ENCODE results near the gene CYTH4.
"Not testable (repeated sequence)": the region's sequence is repeated elsewhere in the genome, so short reads cannot be mapped to it uniquely, and the experiment has no call there.

The CYTH4 gene

GRCh38 chr22:37249986-37250385 lies 32.3 kb upstream of the CYTH4 start:
- no peak for DNase-seq (ENCODE audit: low read depth)

DNA sequence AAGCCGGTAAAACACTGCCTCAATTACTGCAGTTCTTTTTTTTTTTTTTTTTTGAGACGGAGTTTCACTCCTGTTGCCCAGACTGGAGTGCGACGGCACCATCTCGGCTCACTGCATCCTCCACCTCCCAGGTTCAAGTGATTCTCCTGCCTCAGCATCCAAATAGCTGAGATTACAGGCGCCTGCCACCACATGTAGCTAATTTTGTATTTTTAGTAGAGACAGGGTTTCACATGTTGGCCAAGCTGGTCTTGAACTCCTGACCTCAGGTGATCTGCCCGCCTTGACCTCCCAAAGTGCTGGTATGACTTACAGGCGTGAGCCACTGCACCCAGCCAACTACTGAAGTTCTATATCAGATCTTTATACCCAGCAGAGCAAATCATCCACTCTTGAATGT lies 30.5 kb upstream of the CYTH4 start:
- not testable (repeated sequence) for DNase-seq (ENCODE audit: low read depth)

GRCh38 chr22:37253126-37253660 lies 29.1 kb upstream of the CYTH4 start:
- DNase-seq (ENCODE audit: low read depth), result no peak

DNA sequence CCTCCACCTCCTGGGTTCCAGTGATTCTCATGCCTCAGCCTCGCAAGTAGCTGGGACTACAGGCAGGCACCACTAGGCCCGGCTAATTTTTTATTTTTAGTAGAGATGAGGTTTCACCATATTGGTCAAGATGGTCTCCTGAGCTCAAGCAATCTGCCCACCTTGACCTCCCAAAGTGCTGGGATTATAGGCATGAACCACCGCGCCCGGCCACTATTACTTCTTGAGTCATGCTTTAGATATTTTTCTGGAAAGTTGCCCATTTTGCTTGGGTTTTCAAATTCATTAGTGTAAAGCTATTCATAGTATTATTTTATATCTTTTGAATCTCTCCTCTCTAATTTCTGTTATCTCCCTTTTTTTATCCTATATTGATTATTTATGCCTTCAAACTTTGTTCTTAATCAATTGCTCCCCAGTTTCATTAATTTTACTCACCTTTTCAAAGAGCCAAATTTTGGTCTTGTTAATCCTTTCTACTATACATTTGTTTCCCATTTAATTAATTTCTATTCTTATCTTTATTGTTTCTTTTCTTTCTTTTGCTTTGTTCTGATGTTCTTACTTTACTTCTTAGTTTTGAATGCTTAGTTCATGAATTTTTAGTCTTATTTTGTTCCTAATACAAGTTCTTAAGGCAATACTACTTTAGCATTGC lies 28.0 kb upstream of the CYTH4 start:
- DNase-seq (ENCODE audit: low read depth), result no peak

- no peak for DNase-seq (ENCODE audit: low read depth)
Measured at GRCh38 chr22:37254867-37255233, 27.5 kb upstream of the CYTH4 start.

- DNase-seq (ENCODE audit: low read depth), result no peak
Measured at GRCh38 chr22:37255558-37256006, 26.7 kb upstream of the CYTH4 start.

DNA sequence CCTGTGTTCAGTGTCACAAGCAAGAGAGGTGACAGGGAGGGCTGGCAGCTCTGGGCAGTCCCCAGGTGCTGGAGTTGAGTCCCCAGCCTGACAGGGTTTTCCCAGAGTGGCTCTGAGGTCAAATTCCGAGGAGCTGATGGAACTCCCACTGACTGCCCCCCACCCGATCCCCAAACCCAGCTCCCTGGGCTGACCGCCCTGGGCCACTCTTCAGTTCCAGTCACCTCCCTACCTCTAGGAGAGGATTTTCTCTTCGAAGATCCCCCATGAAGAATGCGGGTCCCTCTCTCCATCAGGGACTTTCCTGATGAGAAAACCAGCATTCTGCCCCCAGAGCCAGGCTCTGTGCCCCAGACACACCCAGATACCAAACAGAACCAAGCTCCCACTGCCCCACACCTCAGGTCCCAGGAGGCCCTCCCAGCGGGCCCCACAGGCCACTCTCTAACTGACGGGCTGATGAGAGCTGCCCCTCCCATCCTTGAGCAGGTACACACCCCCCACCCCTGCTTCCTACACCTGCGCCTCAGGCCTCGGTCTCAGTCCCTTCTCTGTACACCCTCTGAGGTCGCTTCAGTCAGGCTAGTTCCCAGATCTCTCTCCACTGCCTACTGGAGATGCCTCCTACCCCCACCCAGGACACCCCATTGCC lies 26.1 kb upstream of the CYTH4 start:
- no peak for DNase-seq (ENCODE audit: low read depth)

- no peak for DNase-seq (ENCODE audit: low read depth)
Measured at GRCh38 chr22:37258005-37258752, 24.1 kb upstream of the CYTH4 start.

- no peak for DNase-seq (ENCODE audit: low read depth)
Measured at GRCh38 chr22:37258753-37259401, 23.4 kb upstream of the CYTH4 start.

GRCh38 chr22:37259540-37260029 lies 22.7 kb upstream of the CYTH4 start:
- no peak for DNase-seq (ENCODE audit: low read depth)

DNA sequence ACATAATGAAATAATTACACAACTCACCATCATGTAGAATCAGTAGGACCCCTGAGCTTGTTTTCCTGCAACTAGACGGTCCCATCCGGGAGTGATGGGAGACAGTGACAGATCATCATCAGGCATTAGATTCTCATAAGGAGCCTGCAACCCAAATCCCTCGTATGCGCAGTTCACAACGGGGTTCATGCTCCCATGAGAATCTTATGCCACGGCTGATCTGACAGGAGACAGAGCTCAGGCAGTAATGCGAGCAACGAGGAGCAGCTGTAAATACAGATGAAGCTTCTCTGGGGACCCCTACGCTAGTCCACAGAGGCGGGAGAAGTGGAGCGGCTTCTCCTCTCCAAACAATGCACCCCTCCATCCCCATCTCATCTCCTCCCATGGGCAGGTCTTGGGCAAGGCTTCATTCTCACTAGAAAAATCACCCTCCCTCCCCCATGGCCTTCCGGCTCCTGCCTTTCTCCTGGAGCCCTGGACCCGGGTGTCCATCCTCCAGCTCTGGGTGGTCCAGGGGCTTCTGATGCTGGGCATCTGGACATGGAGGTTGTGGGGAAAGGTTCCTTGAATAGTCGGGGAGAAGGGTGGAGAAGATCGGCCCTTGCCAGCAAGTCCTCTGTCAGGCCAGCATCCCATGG lies 22.0 kb upstream of the CYTH4 start:
- no peak for DNase-seq (ENCODE audit: low read depth)

- DNase-seq (ENCODE audit: low read depth), result peak; percentile 41
Measured at GRCh38 chr22:37260901-37261336, 21.4 kb upstream of the CYTH4 start.

DNA sequence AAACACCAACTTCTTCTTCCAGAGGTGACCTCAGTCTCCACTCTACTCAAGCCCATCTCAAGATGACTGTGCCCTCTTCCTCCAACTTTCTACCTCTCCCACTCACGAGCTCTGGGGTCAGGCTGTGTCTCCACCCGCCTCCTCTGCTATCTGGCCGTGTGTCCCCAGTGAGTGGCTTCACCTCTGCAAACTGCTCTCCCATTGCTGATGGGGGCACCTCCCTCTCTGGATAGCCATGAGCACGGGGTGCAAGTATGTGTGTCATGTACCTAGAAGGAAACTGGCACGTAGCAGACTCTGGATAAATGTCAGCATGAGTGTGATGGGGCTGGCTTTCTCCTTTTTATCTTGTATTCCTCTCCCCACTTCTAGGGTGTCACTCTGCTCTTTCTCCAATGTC lies 20.0 kb upstream of the CYTH4 start:
- DNase-seq (ENCODE audit: low read depth), result no peak

DNA sequence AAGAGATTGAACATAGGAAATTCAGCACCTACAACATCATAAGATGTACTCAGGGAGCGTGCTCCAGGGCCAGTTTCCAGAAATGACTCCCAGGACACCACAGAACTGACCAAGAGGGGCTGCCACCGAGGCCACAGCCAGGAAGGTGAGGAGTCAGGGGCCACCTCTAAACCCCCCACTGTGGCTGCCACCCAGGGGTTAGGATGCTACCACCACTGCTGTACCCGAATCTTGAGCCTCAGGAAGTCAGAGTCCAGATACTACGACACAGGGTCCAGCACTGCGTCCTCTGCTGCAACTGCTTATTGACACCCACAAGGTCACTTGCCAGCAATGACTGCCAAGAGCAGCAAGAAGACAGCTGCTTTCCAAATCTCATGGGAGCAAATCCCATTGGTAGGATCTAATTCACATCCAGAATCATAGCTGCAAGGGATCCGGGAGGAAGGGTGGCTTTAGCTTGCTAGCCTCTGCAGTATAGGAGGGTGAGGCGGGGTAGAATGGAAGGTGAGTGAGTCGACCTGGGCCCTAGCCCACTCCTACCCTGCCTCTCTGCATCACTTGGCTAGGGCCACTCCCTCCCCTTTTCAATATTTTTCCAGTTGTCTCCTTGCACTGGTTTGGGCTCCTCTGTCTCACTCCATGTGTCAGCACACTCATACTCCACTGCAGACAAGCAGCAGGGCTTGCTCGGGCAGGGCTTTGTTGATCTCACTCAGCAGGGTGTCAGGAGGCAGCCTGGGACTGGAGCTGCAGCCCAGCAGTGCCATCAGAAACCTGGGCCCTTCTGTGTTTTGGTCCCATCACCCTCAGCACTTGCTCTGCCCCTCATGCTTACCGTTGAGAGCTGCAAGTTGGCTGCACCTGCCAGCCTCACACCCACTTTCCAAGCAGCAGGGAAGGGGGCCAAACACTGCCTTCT lies 18.1 kb upstream of the CYTH4 start:
- DNase-seq (ENCODE audit: low read depth), result no peak

DNA sequence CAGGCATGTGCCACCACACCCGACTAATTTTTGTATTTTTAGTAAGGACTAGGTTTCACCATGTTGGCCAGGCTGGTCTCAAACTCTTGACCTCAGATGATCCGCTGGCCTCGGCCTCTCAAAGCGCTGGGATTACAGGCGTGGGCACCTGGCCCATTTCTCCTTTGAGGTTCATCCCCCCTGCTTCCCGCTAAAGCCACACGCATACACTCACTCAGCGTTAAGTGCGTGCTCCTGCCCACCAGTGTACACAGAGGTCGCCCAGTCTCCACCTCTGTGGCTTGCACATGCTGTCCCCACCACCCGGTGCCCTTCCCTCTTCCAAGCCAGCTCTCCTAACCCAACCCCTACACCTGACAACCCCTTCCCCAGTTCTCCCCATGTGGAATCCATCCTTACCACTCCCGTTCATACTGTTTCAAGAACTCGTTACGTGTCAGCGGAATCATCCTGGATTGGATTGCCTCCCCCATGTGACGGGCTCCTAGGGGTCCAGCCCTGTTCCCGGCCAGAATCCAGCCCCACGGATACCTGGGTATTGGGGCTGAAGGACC lies 15.7 kb upstream of the CYTH4 start:
- DNase-seq (ENCODE audit: low read depth), result no peak

DNA sequence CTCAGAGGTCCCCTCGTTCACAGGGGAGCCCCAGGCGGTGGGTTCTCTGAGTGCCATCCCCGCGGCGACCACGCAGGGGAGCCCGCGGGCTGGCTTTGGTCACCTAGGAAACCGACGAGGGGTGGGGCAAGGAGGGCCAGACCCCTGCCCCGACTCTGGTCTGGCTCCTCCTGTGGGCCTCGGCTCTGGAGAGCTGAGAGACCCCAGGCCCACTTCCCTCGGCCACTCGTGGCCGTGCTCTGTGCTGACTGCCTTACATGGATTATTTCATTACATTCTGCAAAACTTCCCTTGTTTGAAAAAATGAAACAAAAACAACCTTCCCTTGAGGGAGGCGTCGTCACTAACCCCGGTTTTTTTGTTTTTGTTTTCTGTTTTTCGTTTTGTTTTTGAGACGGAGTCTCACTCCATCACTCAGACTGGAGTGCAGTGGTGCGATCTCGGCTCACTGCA lies 15.1 kb upstream of the CYTH4 start:
- DNase-seq (ENCODE audit: low read depth), result peak; percentile 60

DNA sequence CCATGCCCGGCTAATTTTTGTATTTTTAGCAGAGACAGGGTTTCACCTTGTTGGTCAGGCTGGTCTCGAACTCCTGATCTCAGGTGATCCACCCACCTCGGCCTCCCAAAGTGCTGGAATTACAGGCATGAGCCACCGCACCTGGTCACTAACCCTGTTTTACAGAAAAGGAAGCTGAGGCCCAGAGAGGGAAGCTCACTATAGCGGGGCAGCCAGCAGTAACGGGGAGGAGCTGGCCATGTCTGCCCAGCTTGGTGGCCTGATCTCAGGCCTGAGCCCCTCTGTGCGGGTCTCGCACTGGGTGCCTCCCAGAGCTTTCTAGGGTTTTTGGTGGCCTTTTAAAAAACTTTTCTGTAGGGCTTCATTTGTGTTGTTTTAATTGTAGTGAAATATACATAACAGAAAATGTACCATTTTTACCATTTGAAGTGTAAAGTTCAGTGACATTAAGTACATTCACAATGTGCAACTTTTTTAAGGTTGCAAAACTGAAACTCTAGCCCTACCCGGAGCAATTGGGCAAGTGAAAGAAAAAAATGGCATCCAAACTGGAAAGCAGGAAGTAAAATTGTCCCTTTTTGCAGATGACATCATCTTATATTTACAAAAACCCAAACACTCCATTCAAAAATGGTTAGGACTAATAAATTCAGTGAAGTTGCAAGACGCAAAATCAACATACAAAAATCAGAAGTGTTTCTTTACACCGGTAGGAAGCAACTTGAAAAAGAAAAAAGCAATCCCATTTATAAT lies 14.5 kb upstream of the CYTH4 start:
- no peak for DNase-seq (ENCODE audit: low read depth)

- no peak for DNase-seq (ENCODE audit: low read depth)
Measured at GRCh38 chr22:37269936-37270678, 12.2 kb upstream of the CYTH4 start.
